Stomach (tissue), 4 donors: Measurements from ENCODE around the gene RAMP1.

Experiments
- EP300 ChIP-seq: sonication (generic); formaldehyde crosslinking; IDR thresholded peaks from one replicate; pipeline ENCODE4 v1.6.1; 2017; ENCODE audit warnings: antibody characterized with exemption
- POLR2A ChIP-seq, 4 donors: fragments of 450-650 bp; IDR thresholded peaks; one replicate each; pipeline ENCODE4 v1.6.1; 2016; ENCODE audit warnings: antibody characterized with exemption in 4 of 4, control low read depth in 2 of 4, mild to moderate bottlenecking in 1 of 4, moderate library complexity in 1 of 4
- POLR2AphosphoS5 ChIP-seq, 3 donors: sonication (generic); formaldehyde crosslinking; IDR thresholded peaks; one replicate each; pipeline ENCODE4 v1.6.1; 2016; ENCODE audit warnings: antibody characterized with exemption in 3 of 3
- TF ChIP-seq, protein P1 (sequence below), 7 experiments: fragments of 450-650 bp in 4 of 7; fragments of 200-600 bp in 3 of 7; sonication (generic) in 3 of 7; IDR thresholded peaks; one replicate each; pipeline ENCODE4 v1.5.1; 2016 to 2019; ENCODE audit warnings: antibody characterized with exemption in 7 of 7, control low read depth in 2 of 7, mild to moderate bottlenecking in 1 of 7

DNA sequence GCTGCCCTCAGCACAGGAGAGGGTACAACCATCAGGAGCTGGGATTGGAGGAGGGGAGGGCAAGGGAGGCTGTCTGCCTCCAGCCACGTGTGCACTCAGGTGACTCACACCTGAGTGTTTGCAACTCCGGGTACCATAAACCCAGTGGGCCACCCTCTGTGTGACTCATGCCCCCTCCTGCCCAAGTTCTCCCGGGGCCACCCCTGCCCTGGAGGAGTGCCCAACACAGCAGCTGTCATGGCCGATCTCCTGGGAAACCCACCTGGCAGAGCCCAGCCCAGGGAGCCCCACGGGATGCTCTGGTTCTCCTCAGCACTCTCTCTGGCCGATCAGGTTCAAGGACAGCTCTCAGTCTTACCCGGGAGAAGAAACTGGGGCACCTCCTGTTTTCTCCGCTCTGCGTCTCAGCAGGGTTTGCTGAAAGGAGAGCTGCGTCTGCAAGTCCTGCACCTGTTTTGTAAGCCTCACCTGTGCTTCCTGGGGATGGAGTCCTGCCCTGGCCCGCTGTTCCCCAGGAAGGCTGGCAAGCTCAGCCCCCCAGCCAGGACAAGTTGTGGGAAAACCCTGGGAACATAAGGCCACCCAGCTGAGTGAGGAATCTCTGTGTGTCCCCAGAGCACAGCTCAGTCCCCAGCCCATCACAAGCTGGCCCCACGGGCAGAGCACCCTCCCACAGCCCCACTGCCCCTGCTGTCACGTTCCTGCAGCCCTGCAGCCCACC is 63.4 kb downstream of the RAMP1 start:
- TF ChIP-seq, protein P1, sequence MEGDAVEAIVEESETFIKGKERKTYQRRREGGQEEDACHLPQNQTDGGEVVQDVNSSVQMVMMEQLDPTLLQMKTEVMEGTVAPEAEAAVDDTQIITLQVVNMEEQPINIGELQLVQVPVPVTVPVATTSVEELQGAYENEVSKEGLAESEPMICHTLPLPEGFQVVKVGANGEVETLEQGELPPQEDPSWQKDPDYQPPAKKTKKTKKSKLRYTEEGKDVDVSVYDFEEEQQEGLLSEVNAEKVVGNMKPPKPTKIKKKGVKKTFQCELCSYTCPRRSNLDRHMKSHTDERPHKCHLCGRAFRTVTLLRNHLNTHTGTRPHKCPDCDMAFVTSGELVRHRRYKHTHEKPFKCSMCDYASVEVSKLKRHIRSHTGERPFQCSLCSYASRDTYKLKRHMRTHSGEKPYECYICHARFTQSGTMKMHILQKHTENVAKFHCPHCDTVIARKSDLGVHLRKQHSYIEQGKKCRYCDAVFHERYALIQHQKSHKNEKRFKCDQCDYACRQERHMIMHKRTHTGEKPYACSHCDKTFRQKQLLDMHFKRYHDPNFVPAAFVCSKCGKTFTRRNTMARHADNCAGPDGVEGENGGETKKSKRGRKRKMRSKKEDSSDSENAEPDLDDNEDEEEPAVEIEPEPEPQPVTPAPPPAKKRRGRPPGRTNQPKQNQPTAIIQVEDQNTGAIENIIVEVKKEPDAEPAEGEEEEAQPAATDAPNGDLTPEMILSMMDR (IDR thresholded peaks at IDR 0.05) = no peak
- no peak for TF ChIP-seq POLR2A (IDR thresholded peaks at IDR 0.05)
- TF ChIP-seq POLR2AphosphoS5 (IDR thresholded peaks at IDR 0.05) = no peak
- TF ChIP-seq EP300 = no peak
